Measurements from ENCODE around the gene DPY19L3.

The DPY19L3 gene

GRCh38 chr19:32405431-32406160, at the start of gene DPY19L3:
Gene DPY19L3, plus strand, starts transcription at chr19:32405770. Its CDS starts 2,484 bp downstream, at chr19:32408254.
- H3K4me3 ChIP-seq (ENCODE audit: low read depth, low read length) = peak within 1 kb of the TSS; percentile 81
- TF ChIP-seq CTCF (IDR thresholded peaks at IDR 0.05; ENCODE audit: low read depth, low read length) = no peak

- no peak for TF ChIP-seq CTCF (IDR thresholded peaks at IDR 0.05; ENCODE audit: low read depth, low read length)
- no peak overlapping the region for H3K4me3 ChIP-seq (ENCODE audit: low read depth, low read length)
Observed at GRCh38 chr19:32357720-32358119, 47.9 kb upstream of the DPY19L3 start.

- no peak overlapping the region for H3K4me3 ChIP-seq (ENCODE audit: low read depth, low read length)
- TF ChIP-seq CTCF (IDR thresholded peaks at IDR 0.05; ENCODE audit: low read depth, low read length) = no peak
Observed at GRCh38 chr19:32358321-32358720, 47.2 kb upstream of the DPY19L3 start.

GRCh38 chr19:32359581-32359980, 46.0 kb upstream of the DPY19L3 start:
- no peak overlapping the region for H3K4me3 ChIP-seq (ENCODE audit: low read depth, low read length)
- no peak for TF ChIP-seq CTCF (IDR thresholded peaks at IDR 0.05; ENCODE audit: low read depth, low read length)

GRCh38 chr19:32361574-32362317, 43.8 kb upstream of the DPY19L3 start:
- no peak overlapping the region for H3K4me3 ChIP-seq (ENCODE audit: low read depth, low read length)
- TF ChIP-seq CTCF (IDR thresholded peaks at IDR 0.05; ENCODE audit: low read depth, low read length) = no peak

- H3K4me3 ChIP-seq (ENCODE audit: low read depth, low read length) = no peak overlapping the region
- no peak for TF ChIP-seq CTCF (IDR thresholded peaks at IDR 0.05; ENCODE audit: low read depth, low read length)
Observed at GRCh38 chr19:32362318-32362691, 43.3 kb upstream of the DPY19L3 start.

- TF ChIP-seq CTCF (IDR thresholded peaks at IDR 0.05; ENCODE audit: low read depth, low read length) = no peak
Observed at GRCh38 chr19:32363175-32363574, 42.4 kb upstream of the DPY19L3 start.

More at GRCh38 chr19:32363175-32363574, 42.4 kb upstream of the DPY19L3 start:
- H3K4me3 ChIP-seq (ENCODE audit: low read depth, low read length) = no peak overlapping the region

Data from WI38 (cell line).